GM12864 (cell line): Measurements from ENCODE around the gene ZNF385D.

Source experiments
- DNase-seq: peaks from one replicate; pipeline ENCODE4 v3.0.0-alpha.2; 2011; ENCODE audit warnings: low read depth
- H3K4me3 ChIP-seq: 2 replicates; pipeline ENCODE4 v1.5.1; 2011; ENCODE audit warnings: mild to moderate bottlenecking, low read depth, low read length, control low read depth
- CTCF ChIP-seq: IDR thresholded peaks from 2 replicates; pipeline ENCODE4 v1.5.1; 2011; ENCODE audit warnings: low read depth, mild to moderate bottlenecking, moderate library complexity, low read length, control low read depth, inconsistent platforms; ENCODE audit errors: missing control alignments

Gene ZNF385D

GRCh38 chr3:21477541-21478288 lies 273.3 kb downstream of the ZNF385D start:
- no peak for TF ChIP-seq CTCF
- DNase-seq = no peak
- H3K4me3 ChIP-seq = no peak overlapping the region

GRCh38 chr3:21466476-21466875 lies 284.5 kb downstream of the ZNF385D start:
- TF ChIP-seq CTCF = no peak
- DNase-seq = no peak
- H3K4me3 ChIP-seq = no peak overlapping the region

- H3K4me3 ChIP-seq = no peak overlapping the region
- TF ChIP-seq CTCF = no peak
- DNase-seq = no peak
These were observed 286.3 kb downstream of the ZNF385D start for GRCh38 chr3:21464746-21465145.

- H3K4me3 ChIP-seq = no peak overlapping the region
- DNase-seq = no peak
- no peak for TF ChIP-seq CTCF
These were observed 287.7 kb downstream of the ZNF385D start for GRCh38 chr3:21463319-21463718.

- no peak for TF ChIP-seq CTCF
- no peak for DNase-seq
- H3K4me3 ChIP-seq = no peak overlapping the region
These were observed 288.9 kb downstream of the ZNF385D start for GRCh38 chr3:21462141-21462540.

GRCh38 chr3:21457084-21457483 lies 293.9 kb downstream of the ZNF385D start:
- no peak overlapping the region for H3K4me3 ChIP-seq
- no peak for TF ChIP-seq CTCF
- DNase-seq = no peak

GRCh38 chr3:21449738-21450137 lies 301.3 kb downstream of the ZNF385D start:
- H3K4me3 ChIP-seq = no peak overlapping the region
- TF ChIP-seq CTCF = no peak
- no peak for DNase-seq
